A549 (cell line): Measurements from ENCODE around the gene NTN1.

Experiments used
- CEBPB ChIP-seq, 2 experiments: fragments of >200 bp in 1 of 2; sonication (Bioruptor Twin) in 1 of 2; formaldehyde crosslinking in 1 of 2; IDR thresholded peaks; 2 replicates each; pipeline ENCODE4 v1.6.1; 2012 to 2016
- EP300 ChIP-seq, 2 experiments: fragments of >200 bp; sonication (Bioruptor Twin); formaldehyde crosslinking; IDR thresholded peaks; 2 replicates in 1 of 2; 3 replicates in 1 of 2; pipeline ENCODE4 v1.6.1; 2016 to 2017
- POLR2A ChIP-seq: IDR thresholded peaks from 2 replicates; pipeline ENCODE4 v1.6.1; 2012; ENCODE audit warnings: mild to moderate bottlenecking, low read length
- RAD21 ChIP-seq, 2 experiments: fragments of >200 bp in 1 of 2; sonication (Bioruptor Twin) in 1 of 2; formaldehyde crosslinking in 1 of 2; IDR thresholded peaks in 1 of 2; conservative IDR thresholded peaks in 1 of 2; 2 replicates in 1 of 2; 3 replicates in 1 of 2; pipeline ENCODE4 v1.6.1; 2012 to 2018; ENCODE audit warnings: inconsistent platforms in 1 of 2
- TP53 ChIP-seq: fragments of 250-450 bp; sonication (Bioruptor Pico); IDR thresholded peaks from 2 replicates; pipeline ENCODE4 v1.5.0; 2021; ENCODE audit warnings: mild to moderate bottlenecking, moderate library complexity
- TF ChIP-seq, protein P1 (sequence below): fragments of >200 bp; sonication (Bioruptor Twin); formaldehyde crosslinking; IDR thresholded peaks from 3 replicates; pipeline ENCODE4 v1.5.1; 2016
- TF ChIP-seq, protein P2 (sequence below): fragments of 200-600 bp; sonication (generic); IDR thresholded peaks from 2 replicates; pipeline ENCODE4 v1.6.1; 2016; ENCODE audit warnings: antibody characterized with exemption, mild to moderate bottlenecking, moderate library complexity

DNA sequence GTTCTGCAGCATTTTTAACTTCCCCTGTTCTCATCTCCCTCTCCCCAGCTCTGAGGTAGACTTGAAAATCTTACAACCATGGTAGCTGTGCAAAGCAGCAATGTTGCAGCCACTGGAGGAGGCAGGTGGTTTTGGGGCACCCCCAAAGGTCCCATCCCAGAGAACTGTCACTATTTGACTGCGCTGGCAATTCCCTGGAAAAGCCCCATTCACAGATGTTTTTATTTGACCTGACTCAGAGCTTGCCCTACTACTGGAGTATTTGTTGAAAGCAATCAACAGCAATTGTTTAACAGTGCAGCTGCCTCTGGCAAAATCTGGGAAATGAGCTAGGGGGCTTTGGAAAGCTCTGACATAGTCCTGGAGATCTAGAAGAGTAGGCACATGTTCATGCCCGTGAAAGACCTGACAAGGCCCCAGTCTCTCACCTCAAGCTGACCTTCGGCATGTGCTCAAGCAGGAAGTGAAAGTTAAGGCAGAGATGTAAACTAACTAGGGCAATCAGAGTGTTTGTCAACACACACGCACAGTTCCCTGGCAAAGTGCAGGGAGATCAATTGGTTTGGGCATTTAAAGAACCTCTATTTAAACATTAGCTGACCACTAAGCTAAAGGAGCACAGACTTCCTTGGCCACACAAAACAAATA lies 36.1 kb upstream of the NTN1 start:
- TF ChIP-seq, protein P1, sequence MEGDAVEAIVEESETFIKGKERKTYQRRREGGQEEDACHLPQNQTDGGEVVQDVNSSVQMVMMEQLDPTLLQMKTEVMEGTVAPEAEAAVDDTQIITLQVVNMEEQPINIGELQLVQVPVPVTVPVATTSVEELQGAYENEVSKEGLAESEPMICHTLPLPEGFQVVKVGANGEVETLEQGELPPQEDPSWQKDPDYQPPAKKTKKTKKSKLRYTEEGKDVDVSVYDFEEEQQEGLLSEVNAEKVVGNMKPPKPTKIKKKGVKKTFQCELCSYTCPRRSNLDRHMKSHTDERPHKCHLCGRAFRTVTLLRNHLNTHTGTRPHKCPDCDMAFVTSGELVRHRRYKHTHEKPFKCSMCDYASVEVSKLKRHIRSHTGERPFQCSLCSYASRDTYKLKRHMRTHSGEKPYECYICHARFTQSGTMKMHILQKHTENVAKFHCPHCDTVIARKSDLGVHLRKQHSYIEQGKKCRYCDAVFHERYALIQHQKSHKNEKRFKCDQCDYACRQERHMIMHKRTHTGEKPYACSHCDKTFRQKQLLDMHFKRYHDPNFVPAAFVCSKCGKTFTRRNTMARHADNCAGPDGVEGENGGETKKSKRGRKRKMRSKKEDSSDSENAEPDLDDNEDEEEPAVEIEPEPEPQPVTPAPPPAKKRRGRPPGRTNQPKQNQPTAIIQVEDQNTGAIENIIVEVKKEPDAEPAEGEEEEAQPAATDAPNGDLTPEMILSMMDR, result no peak
- TF ChIP-seq EP300 (IDR thresholded peaks at IDR 0.05) (no peak), POLR2A (no peak), CEBPB (IDR thresholded peaks at IDR 0.05) (no peak), RAD21 (conservative IDR thresholded peaks at IDR 0.05 in 1 of 2, IDR thresholded peaks at IDR 0.05 in 1 of 2) (no peak), TP53 (CRISPR knock-in tag) (no peak)
- TF ChIP-seq, protein P2, sequence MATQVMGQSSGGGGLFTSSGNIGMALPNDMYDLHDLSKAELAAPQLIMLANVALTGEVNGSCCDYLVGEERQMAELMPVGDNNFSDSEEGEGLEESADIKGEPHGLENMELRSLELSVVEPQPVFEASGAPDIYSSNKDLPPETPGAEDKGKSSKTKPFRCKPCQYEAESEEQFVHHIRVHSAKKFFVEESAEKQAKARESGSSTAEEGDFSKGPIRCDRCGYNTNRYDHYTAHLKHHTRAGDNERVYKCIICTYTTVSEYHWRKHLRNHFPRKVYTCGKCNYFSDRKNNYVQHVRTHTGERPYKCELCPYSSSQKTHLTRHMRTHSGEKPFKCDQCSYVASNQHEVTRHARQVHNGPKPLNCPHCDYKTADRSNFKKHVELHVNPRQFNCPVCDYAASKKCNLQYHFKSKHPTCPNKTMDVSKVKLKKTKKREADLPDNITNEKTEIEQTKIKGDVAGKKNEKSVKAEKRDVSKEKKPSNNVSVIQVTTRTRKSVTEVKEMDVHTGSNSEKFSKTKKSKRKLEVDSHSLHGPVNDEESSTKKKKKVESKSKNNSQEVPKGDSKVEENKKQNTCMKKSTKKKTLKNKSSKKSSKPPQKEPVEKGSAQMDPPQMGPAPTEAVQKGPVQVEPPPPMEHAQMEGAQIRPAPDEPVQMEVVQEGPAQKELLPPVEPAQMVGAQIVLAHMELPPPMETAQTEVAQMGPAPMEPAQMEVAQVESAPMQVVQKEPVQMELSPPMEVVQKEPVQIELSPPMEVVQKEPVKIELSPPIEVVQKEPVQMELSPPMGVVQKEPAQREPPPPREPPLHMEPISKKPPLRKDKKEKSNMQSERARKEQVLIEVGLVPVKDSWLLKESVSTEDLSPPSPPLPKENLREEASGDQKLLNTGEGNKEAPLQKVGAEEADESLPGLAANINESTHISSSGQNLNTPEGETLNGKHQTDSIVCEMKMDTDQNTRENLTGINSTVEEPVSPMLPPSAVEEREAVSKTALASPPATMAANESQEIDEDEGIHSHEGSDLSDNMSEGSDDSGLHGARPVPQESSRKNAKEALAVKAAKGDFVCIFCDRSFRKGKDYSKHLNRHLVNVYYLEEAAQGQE, result no peak
